ENCODE measurements around the gene RAD51C.
"Not testable (repeated sequence)": the region's sequence is repeated elsewhere in the genome, so short reads cannot be mapped to it uniquely, and the experiment has no call there.

Gene RAD51C

GRCh38 chr17:58749627-58750026 is 57.2 kb downstream of the RAD51C start:
- not testable (repeated sequence) for DNase-seq

GRCh38 chr17:58753026-58753425 is 60.6 kb downstream of the RAD51C start:
- peak; percentile 12 for DNase-seq

GRCh38 chr17:58755269-58755576 is 62.8 kb downstream of the RAD51C start:
- no peak for DNase-seq

GRCh38 chr17:58755577-58756245 is 63.3 kb downstream of the RAD51C start, which contains the start of gene PPM1E:
PPM1E (plus strand) TSS chr17:58755854.
- DNase-seq = peak; percentile 99

GRCh38 chr17:58756246-58757161 is 64.1 kb downstream of the RAD51C start:
- peak; percentile 79 for DNase-seq

GRCh38 chr17:58757162-58757613 is 64.8 kb downstream of the RAD51C start:
- peak; percentile 76 for DNase-seq

- DNase-seq = peak; percentile 45
Observed at GRCh38 chr17:58758890-58759289, 66.5 kb downstream of the RAD51C start.

- DNase-seq = peak; percentile 66
Observed at GRCh38 chr17:58759522-58759921, 67.1 kb downstream of the RAD51C start.

- no peak for DNase-seq
Observed at GRCh38 chr17:58760248-58760647, 67.8 kb downstream of the RAD51C start.

- peak; percentile 25 for DNase-seq
Observed at GRCh38 chr17:58763263-58763662, 70.9 kb downstream of the RAD51C start.

GRCh38 chr17:58764373-58764772 is 72.0 kb downstream of the RAD51C start:
- no peak for DNase-seq

- DNase-seq = not testable (repeated sequence)
Observed at GRCh38 chr17:58778482-58778881, 86.1 kb downstream of the RAD51C start.

GRCh38 chr17:58779446-58779845 is 87.0 kb downstream of the RAD51C start:
- no peak for DNase-seq

- peak; percentile 98 for DNase-seq
Observed at GRCh38 chr17:58783380-58783779, 91.0 kb downstream of the RAD51C start.

- no peak for DNase-seq
Observed at GRCh38 chr17:58785097-58785496, 92.7 kb downstream of the RAD51C start.
